Psoas muscle (tissue), 8 donors: ENCODE data around the gene BRPF1. TPM values are rescaled to one million over a fixed set of nuclear protein-coding genes. Genes with fewer than 3 reads are reported as not detected.

Experiments used
- ATAC-seq, 4 donors: fragments of 200-7000 bp; cut with Tn5 transposase; one replicate each; pipeline ENCODE4 v1.9.1; 2020; ENCODE audit warnings: moderate library complexity in 3 of 4, mild to moderate bottlenecking in 2 of 4
- DNase-seq, 2 donors: peaks; one replicate each; pipeline ENCODE4 v3.0.0-alpha.2; 2020
- H3K27ac ChIP-seq: fragments of 200-600 bp; one replicate; pipeline ENCODE4 v1.8.0; 2022
- H3K27me3 ChIP-seq, 3 donors: fragments of 200-600 bp in 1 of 3; one replicate each; pipeline versions ENCODE4 v1.6.1 to v1.8.0; 2013 to 2022; ENCODE audit warnings: low read length in 2 of 3, mild to moderate bottlenecking in 2 of 3, moderate library complexity in 1 of 3; ENCODE audit not compliant: insufficient read depth in 3 of 3
- H3K36me3 ChIP-seq, 2 donors: fragments of 200-600 bp in 1 of 2; one replicate each; pipeline versions ENCODE4 v1.6.1 to v1.8.0; 2013 to 2022; ENCODE audit warnings: low read depth in 1 of 2, mild to moderate bottlenecking in 1 of 2, moderate library complexity in 1 of 2; ENCODE audit not compliant: insufficient read depth in 1 of 2
- H3K4me1 ChIP-seq: fragments of 200-600 bp; one replicate; pipeline ENCODE4 v1.8.0; 2022
- H3K4me3 ChIP-seq: fragments of 200-600 bp; one replicate; pipeline ENCODE4 v1.8.0; 2022; ENCODE audit warnings: mild to moderate bottlenecking
- H3K9me3 ChIP-seq: fragments of 200-600 bp; one replicate; pipeline ENCODE4 v1.8.0; 2022
- WGBS, 3 donors: extraction: QIAGEN DNeasy Blood & Tissue Kit; methylation state at CpG; one replicate each; pipeline versions ENCODE4 v1.1.6 to v1.1.7; 2013; 5-methylcytosine and 5-hydroxymethylcytosine counted together
- intact Hi-C, 2 donors: fragments of 100-400 bp; cut with DNase I; formaldehyde crosslinking; loops; one replicate each; pipeline versions ENCODE4 v1.11.0 to v1.14.2; 2022
- polyA plus RNA-seq, 3 donors: library from polyadenylated mRNA; stranded (reverse); fragments of 200-250 nt; gene quantifications; one replicate each; pipeline ENCODE4 v1.2.3, GENCODE V29; 2013
- total RNA-seq, 4 donors: library from RNA; stranded (reverse); fragmentation: NEBNext Ultra II Directional in 2 of 4; extraction: Animal tissue kit (Norgen Biotek cat#: 25700) in 2 of 4; gene quantifications; one replicate each; pipeline versions ENCODE4 v1.2.1 to v1.2.4, GENCODE V29; 2021 to 2023
- TF ChIP-seq, protein P1 (sequence below): fragments of 200-600 bp; IDR thresholded peaks from one replicate; pipeline ENCODE4 v1.8.0; 2022; ENCODE audit warnings: antibody characterized with exemption
- donor health status: healthy with polysubstance abuse.
- donor health status: DM: no; HTN: no; CAD: no; lungs with moderate emphysema.
- donor health status: Bipolar disorder and iron deficiency.
- donor health status: healthy.
- donor health status: DM: yes; HTN: yes; CAD: no.
- donor health status: DM: no; HTN: no; CAD: no.
- donor health status: DM: no; HTN: no; CAD: no.
- donor health status: DM: yes; HTN: yes; CAD: no.

BRPF1 gene
- total and polyA plus RNA-seq, 7 donors, result 6.8 to 16.1 (median 9.9) TPM

DNA sequence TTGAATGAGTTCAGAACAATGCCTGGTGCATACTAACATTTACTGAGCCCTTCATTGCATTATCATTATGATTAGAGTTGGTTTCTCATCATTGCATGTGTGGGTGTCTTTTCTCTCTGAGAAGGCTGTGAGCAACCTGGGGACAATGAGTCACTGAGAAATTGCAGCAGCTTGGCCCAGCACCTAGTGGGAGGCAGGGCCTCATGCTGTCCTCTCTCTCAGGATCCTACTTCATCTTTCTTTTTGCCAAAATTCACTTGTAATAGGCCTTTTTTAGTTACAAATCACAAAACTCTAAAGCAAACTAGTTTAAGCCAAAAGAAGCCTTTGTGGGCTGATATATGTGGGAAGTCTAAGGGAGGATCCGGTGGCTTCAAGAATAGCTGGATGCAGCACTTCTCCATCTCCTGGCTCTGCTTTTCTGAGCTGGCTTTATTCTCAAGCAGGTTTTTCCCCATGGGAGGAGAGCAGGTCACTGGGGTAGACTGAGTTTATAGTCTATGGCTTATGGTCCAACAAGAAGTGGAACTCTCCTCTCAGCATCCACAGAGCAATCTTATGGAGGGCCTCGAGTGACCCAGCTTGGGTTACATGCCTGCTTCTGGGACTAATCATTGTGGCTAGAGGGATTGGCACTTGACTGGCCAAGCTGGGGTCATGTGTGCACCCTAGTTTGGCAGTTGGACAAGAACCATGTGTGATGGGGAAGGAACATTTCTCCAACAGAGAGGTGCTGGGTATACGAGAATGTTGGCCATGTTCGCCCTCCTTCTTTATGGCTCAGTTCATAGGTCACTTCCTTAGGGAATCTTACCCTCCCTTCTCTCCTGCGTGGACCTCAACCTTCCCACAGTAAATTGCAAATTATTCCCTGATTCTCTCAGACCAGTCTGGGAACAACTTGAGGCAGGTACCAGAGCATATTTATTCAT lies 46.9 kb downstream of the BRPF1 start:
- Histone ChIP-seq H3K4me1 (no peaks in the 10 kb centered on the region), H3K27ac (no peak overlapping the region)

DNA sequence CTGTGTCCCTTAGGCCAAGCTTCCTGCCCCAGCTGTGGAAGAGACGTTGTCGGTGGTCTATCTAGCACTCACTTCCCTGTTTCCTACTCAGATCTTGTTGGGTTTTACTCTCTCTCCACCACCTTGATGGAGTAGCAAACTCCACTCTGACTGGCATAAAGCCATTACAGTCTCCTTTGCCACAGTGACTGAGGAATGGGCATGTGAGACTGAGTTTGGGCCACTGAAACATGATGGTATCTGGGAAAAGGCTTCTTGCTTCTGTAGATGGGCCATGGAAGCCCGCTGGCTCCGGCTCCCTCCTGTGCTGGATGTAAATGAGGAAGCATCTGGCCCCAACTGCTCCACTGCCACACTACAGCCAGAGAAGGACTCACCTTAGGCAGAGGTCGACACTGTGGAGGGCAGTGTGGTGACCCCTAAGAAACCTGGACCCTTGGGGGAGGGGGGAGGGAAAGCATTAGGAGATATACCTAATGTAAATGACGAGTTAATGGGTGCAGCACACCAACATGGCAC lies 47.6 kb downstream of the BRPF1 start:
- TF ChIP-seq, protein P1, sequence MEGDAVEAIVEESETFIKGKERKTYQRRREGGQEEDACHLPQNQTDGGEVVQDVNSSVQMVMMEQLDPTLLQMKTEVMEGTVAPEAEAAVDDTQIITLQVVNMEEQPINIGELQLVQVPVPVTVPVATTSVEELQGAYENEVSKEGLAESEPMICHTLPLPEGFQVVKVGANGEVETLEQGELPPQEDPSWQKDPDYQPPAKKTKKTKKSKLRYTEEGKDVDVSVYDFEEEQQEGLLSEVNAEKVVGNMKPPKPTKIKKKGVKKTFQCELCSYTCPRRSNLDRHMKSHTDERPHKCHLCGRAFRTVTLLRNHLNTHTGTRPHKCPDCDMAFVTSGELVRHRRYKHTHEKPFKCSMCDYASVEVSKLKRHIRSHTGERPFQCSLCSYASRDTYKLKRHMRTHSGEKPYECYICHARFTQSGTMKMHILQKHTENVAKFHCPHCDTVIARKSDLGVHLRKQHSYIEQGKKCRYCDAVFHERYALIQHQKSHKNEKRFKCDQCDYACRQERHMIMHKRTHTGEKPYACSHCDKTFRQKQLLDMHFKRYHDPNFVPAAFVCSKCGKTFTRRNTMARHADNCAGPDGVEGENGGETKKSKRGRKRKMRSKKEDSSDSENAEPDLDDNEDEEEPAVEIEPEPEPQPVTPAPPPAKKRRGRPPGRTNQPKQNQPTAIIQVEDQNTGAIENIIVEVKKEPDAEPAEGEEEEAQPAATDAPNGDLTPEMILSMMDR, result no peak
- Histone ChIP-seq H3K9me3 (no peaks in the 10 kb centered on the region), H3K27me3 (no peaks in the 10 kb centered on the region), H3K4me1 (no peaks in the 10 kb centered on the region), H3K27ac (no peak overlapping the region), H3K4me3 (no peak overlapping the region), H3K36me3 (peaks cover 4 to 47% of the 10 kb centered on the region in 2 donors)
- ATAC-seq (no peak), DNase-seq (no peak)
- intact Hi-C loops, result no loop called here
- WGBS, 3 donors, result 78 to 83% (median 80%) methylated on average over 6 of the region's 6 CpGs

More for the DNA sequence above, 46.9 kb downstream of the BRPF1 start:
- intact Hi-C loops, result no loop called here
- peak in 3 of 4 donors; percentile 34 to 63 (median 61) for ATAC-seq
- TF ChIP-seq, protein P1, result no peak
- no peaks in the 10 kb centered on the region for H3K9me3 ChIP-seq
- peak; percentile 47 to 61 for DNase-seq
- WGBS, 3 donors, result 64 to 74% (median 70%) methylated on average over 5 of the region's 5 CpGs
- no peak overlapping the region for H3K4me3 ChIP-seq
- peaks cover 4 to 40% of the 10 kb centered on the region in 2 donors for H3K36me3 ChIP-seq
- H3K27me3 ChIP-seq, result no peaks in the 10 kb centered on the region

DNA sequence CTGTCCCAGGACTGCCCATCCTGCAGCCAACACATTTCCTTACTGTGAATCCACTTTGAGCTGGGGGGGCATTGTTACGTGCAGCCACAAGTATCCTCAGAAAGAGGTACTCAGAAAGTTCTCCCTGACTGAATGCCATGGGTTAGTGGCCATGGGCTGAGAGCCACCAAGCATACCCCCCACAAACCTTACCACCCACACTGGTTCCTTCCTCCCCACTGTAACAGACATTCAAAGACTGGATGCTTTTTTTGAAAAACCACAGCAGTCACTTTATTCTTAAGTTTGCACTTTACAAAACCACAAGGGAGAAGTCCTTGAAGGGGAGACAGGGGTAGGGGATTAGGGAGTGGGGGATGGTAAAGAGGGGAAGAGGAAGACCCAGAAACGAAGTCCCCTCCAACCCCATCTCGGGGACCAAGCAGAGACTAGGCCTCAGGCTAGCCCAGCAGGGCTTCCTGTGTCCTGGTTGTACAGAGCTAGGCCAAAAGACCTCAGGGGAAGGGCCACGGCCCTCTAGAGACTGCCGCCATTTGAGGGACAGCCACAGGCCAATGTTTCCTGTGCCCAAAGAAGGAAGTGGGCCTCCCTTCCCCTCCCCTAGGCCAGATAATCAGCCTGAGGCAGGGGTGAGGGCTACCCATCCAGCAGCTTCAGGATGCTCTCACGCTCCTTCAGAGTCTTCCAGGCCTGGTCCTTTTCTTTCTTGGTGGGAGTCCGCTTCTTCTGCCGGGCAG lies 48.4 kb downstream of the BRPF1 start:
- H3K9me3 ChIP-seq, result no peaks in the 10 kb centered on the region
- TF ChIP-seq, protein P1, result no peak
- DNase-seq (no peak), ATAC-seq (peak in 1 of 4 donors; percentile 18)
- WGBS, 3 donors, result 78 to 86% (median 81%) methylated on average over 8 of the region's 8 CpGs
- no peak overlapping the region for H3K27ac ChIP-seq
- H3K4me3 ChIP-seq, result no peak overlapping the region
- no peaks in the 10 kb centered on the region for H3K27me3 ChIP-seq
- peaks cover 5 to 55% of the 10 kb centered on the region in 2 donors for H3K36me3 ChIP-seq
- intact Hi-C loops, result no loop called here
- no peaks in the 10 kb centered on the region for H3K4me1 ChIP-seq

DNA sequence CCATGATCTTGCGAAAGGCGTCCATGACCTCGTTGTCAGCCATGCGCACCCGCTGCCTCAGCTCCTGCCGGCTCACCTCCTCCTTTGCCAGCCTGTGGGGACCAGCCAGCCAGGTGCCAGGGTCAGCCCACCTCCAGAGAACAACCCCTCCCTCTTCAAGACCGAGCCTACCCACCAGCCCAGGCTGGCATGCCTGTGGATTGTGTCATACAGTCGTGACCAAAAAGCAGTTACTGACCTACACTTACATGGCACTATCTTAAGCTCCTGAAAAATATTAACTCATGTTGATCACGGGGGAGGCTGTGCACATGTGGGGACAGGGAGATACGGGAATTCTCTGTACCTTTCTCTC lies 48.9 kb downstream of the BRPF1 start:
- DNase-seq (no peak), ATAC-seq (no peak)
- WGBS, 3 donors, result 84 to 94% (median 87%) methylated on average over 10 of the region's 10 CpGs
- Histone ChIP-seq H3K4me1 (no peaks in the 10 kb centered on the region), H3K27me3 (no peaks in the 10 kb centered on the region), H3K36me3 (peaks cover 10 to 60% of the 10 kb centered on the region in 2 donors), H3K9me3 (no peaks in the 10 kb centered on the region), H3K4me3 (no peak overlapping the region), H3K27ac (no peak overlapping the region)
- intact Hi-C loops, result no loop called here
- TF ChIP-seq, protein P1, result no peak
